ENCODE data around the gene COX17. TPM values are rescaled to one million over a fixed set of nuclear protein-coding genes. Genes with fewer than 3 reads are reported as not detected.

Gene COX17
- polyA plus RNA-seq, 3 donors: 23.0 to 83.6 (median 81.6) TPM

DNA sequence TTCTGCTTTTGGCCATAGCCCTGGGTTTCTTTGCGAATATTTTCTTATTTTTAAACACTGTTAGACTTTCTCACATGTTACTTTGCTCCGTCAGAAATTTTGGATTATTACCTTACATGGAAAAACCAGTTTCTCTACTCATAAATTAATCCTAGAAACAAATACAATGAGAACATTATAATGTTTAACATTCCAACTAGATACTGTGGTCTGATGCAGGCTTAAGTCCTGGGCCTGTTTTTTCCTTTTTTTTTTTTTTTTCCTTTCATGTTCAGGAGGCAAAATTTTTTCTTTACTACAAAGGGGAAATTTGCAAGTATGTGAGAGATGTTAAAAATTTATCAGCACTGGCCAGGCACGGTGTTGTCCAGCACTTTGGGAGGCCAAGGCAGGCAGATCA lies 45.7 kb downstream of the COX17 start:
- Histone ChIP-seq H3K4me1 (ENCODE audit: control insufficient read depth in 1 of 2, insufficient read depth in 2 of 2, low read length in 2 of 2) (peaks cover 69 to 71% of the 10 kb centered on the region in 2 donors), H3K27ac (ENCODE audit: low read depth in 1 of 2, low read length in 2 of 2) (peak overlapping the region; percentile 90 to 93), H3K27me3 (ENCODE audit: control insufficient read depth in 2 of 2, insufficient read depth in 2 of 2, low read length in 2 of 2) (no peaks in the 10 kb centered on the region), H3K79me2 (ENCODE audit: insufficient read depth, low read length) (no peaks in the 10 kb centered on the region), H4K20me1 (ENCODE audit: insufficient read depth, low read length) (no peaks in the 10 kb centered on the region), H3K9ac (ENCODE audit: insufficient read depth, low read length, poor library complexity, severe bottlenecking) (no peak overlapping the region), H3K4me3 (replicated peaks in 1 of 3; ENCODE audit: low read depth in 2 of 3, low read length in 3 of 3) (no peak overlapping the region), H3K9me3 (replicated peaks in 1 of 2; ENCODE audit: control insufficient read depth in 1 of 2, insufficient read depth in 1 of 2, low read length in 2 of 2) (no peaks in the 10 kb centered on the region), H3K4me2 (replicated peaks; ENCODE audit: extremely low read depth, low read length, poor library complexity, severe bottlenecking) (no peak overlapping the region), H3K36me3 (replicated peaks in 1 of 2; ENCODE audit: control insufficient read depth in 1 of 2, insufficient read depth in 2 of 2, low read length in 2 of 2) (no peaks in the 10 kb centered on the region), H2AFZ (ENCODE audit: insufficient read depth, low read depth, low read length, poor library complexity, severe bottlenecking) (no peak overlapping the region)
- Mint-ChIP-seq H3K27ac (peak overlapping the region; percentile 94 to 100 (median 98)), H3K27me3 (ENCODE audit: low read depth in 3 of 3) (peaks cover 0 to 6% (median 2%) of the 10 kb centered on the region in 3 donors), H3K9me3 (peaks cover 0 to 6% (median 0%) of the 10 kb centered on the region in 7 donors), H3K4me3 (no peak overlapping the region), H3K4me1 (peaks cover 69% of the 10 kb centered on the region), H3K36me3 (peaks cover 0 to 5% of the 10 kb centered on the region in 2 donors)
- WGBS (ENCODE audit: insufficient coverage): no CpG with 5 or more reads among the region's 3 CpGs
- intact Hi-C loops (cut with micrococcal nuclease): no loop called here
- TF ChIP-seq, protein P1, sequence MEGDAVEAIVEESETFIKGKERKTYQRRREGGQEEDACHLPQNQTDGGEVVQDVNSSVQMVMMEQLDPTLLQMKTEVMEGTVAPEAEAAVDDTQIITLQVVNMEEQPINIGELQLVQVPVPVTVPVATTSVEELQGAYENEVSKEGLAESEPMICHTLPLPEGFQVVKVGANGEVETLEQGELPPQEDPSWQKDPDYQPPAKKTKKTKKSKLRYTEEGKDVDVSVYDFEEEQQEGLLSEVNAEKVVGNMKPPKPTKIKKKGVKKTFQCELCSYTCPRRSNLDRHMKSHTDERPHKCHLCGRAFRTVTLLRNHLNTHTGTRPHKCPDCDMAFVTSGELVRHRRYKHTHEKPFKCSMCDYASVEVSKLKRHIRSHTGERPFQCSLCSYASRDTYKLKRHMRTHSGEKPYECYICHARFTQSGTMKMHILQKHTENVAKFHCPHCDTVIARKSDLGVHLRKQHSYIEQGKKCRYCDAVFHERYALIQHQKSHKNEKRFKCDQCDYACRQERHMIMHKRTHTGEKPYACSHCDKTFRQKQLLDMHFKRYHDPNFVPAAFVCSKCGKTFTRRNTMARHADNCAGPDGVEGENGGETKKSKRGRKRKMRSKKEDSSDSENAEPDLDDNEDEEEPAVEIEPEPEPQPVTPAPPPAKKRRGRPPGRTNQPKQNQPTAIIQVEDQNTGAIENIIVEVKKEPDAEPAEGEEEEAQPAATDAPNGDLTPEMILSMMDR (IDR thresholded peaks at IDR 0.05): no peak
- DNase-seq: no peak

DNA sequence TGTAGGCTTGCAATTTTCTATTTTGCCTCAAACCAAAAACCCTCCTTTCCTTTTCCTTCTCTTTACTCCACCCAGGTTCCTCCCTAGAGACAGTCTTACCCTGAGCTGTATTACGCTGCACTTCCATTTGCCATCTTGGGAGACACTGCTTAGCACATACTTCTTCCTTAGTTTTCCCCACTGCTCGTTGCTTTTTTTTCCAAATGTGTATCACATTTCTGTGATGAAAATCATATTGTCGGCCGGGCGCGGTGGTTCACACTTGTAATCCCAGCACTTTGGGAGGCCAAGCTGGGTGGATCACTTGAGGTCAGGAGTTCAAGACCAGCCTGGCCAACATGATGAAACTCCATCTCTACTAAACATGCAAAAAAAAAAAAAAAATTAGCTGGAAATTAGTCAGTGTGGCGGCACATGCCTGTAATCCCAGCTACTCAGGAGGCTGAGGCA lies 46.3 kb downstream of the COX17 start:
- no peaks in the 10 kb centered on the region for H4K20me1 ChIP-seq (ENCODE audit: insufficient read depth, low read length)
- TF ChIP-seq, protein P1 (IDR thresholded peaks at IDR 0.05): no peak
- no peaks in the 10 kb centered on the region for H3K27me3 ChIP-seq (ENCODE audit: control insufficient read depth in 2 of 2, insufficient read depth in 2 of 2, low read length in 2 of 2)
- H3K36me3 ChIP-seq (replicated peaks in 1 of 2; ENCODE audit: control insufficient read depth in 1 of 2, insufficient read depth in 2 of 2, low read length in 2 of 2): no peaks in the 10 kb centered on the region
- Mint-ChIP-seq H3K4me1 (peaks cover 69% of the 10 kb centered on the region), H3K9me3 (peaks cover 0 to 6% (median 0%) of the 10 kb centered on the region in 7 donors), H3K27ac (peak overlapping the region; percentile 94 to 100 (median 98)), H3K36me3 (peaks cover 0 to 8% of the 10 kb centered on the region in 2 donors), H3K27me3 (ENCODE audit: low read depth in 3 of 3) (peaks cover 0 to 6% (median 5%) of the 10 kb centered on the region in 3 donors), H3K4me3 (peak overlapping the region in 1 of 2 donors; percentile 61)
- DNase-seq: no peak
- peak overlapping the region; percentile 29 for H3K4me2 ChIP-seq (replicated peaks; ENCODE audit: extremely low read depth, low read length, poor library complexity, severe bottlenecking)
- H3K4me1 ChIP-seq (ENCODE audit: control insufficient read depth in 1 of 2, insufficient read depth in 2 of 2, low read length in 2 of 2): peaks cover 70 to 71% of the 10 kb centered on the region in 2 donors
- no peaks in the 10 kb centered on the region for H3K79me2 ChIP-seq (ENCODE audit: insufficient read depth, low read length)
- H3K4me3 ChIP-seq (replicated peaks in 1 of 3; ENCODE audit: low read depth in 2 of 3, low read length in 3 of 3): no peak overlapping the region
- peak overlapping the region; percentile 90 to 93 for H3K27ac ChIP-seq (ENCODE audit: low read depth in 1 of 2, low read length in 2 of 2)
- intact Hi-C loops (cut with micrococcal nuclease): no loop called here
- peak overlapping the region; percentile 59 for H3K9ac ChIP-seq (ENCODE audit: insufficient read depth, low read length, poor library complexity, severe bottlenecking)
- H2AFZ ChIP-seq (ENCODE audit: insufficient read depth, low read depth, low read length, poor library complexity, severe bottlenecking): no peak overlapping the region
- H3K9me3 ChIP-seq (replicated peaks in 1 of 2; ENCODE audit: control insufficient read depth in 1 of 2, insufficient read depth in 1 of 2, low read length in 2 of 2): no peaks in the 10 kb centered on the region
- 67% methylated on average over 6 of the region's 7 CpGs for WGBS (ENCODE audit: insufficient coverage)
